Keratinocyte (primary cell): ENCODE results near the gene KBTBD8. TPM values are rescaled to one million over a fixed set of nuclear protein-coding genes. Genes with fewer than 3 reads are reported as not detected.

ENCODE experiments used
- DNase-seq: peaks from one replicate; pipeline ENCODE4 v3.0.0-alpha.2; 2011; ENCODE audit warnings: low read depth, missing footprints, low spot score
- FAIRE-seq: peaks from 2 replicates; lab custom pipeline; 2011; peaks lifted over from hg19 to GRCh38; lab: Jason Lieb, UNC
- H2AFZ ChIP-seq: 2 replicates; pipeline ENCODE4 v1.6.0; 2012; ENCODE audit warnings: low read length, control low read depth, inconsistent platforms; ENCODE audit not compliant: control insufficient read depth
- H3K27ac ChIP-seq: 2 replicates; pipeline ENCODE4 v1.5.1; 2011; ENCODE audit warnings: low read length; ENCODE audit not compliant: control insufficient read depth, insufficient read depth
- H3K27me3 ChIP-seq: 3 replicates; pipeline ENCODE4 v1.6.0; 2011; ENCODE audit warnings: low read length; ENCODE audit not compliant: control insufficient read depth, insufficient read depth; ENCODE audit errors: extremely low read depth
- H3K36me3 ChIP-seq, 2 experiments: 2 replicates in 1 of 2; 3 replicates in 1 of 2; pipeline ENCODE4 v1.5.1; 2011; ENCODE audit warnings: low read length in 2 of 2, mild to moderate bottlenecking in 1 of 2; ENCODE audit not compliant: control insufficient read depth in 2 of 2, insufficient read depth in 2 of 2; ENCODE audit errors: extremely low read depth in 1 of 2
- H3K4me1 ChIP-seq: 3 replicates; pipeline ENCODE4 v1.5.1; 2011; ENCODE audit warnings: low read length; ENCODE audit not compliant: control insufficient read depth, insufficient read depth; ENCODE audit errors: extremely low read depth
- H3K4me2 ChIP-seq: 3 replicates; pipeline ENCODE4 v1.6.0; 2011; ENCODE audit warnings: low read depth, low read length; ENCODE audit not compliant: control insufficient read depth, insufficient read depth; ENCODE audit errors: extremely low read depth
- H3K4me3 ChIP-seq, 3 experiments: fragments of 200-600 bp in 1 of 3; sonication (generic) in 1 of 3; 2 replicates in 2 of 3; 3 replicates in 1 of 3; pipeline ENCODE4 v1.5.1; 2011 to 2016; ENCODE audit warnings: low read length in 3 of 3, mild to moderate bottlenecking in 3 of 3, control low read depth in 2 of 3, inconsistent platforms in 1 of 3, low read depth in 1 of 3, mixed read lengths in 1 of 3, mixed run types in 1 of 3, moderate library complexity in 1 of 3; ENCODE audit not compliant: control insufficient read depth in 2 of 3, insufficient read depth in 2 of 3; ENCODE audit errors: extremely low read depth in 1 of 3
- H3K79me2 ChIP-seq: 2 replicates; pipeline ENCODE4 v1.6.0; 2012; ENCODE audit warnings: low read length; ENCODE audit not compliant: control insufficient read depth, insufficient read depth
- H3K9ac ChIP-seq: 3 replicates; pipeline ENCODE4 v1.6.0; 2011; ENCODE audit warnings: low read length; ENCODE audit not compliant: control insufficient read depth, insufficient read depth; ENCODE audit errors: extremely low read depth
- H3K9me1 ChIP-seq: 3 replicates; pipeline ENCODE4 v1.6.0; 2011; ENCODE audit warnings: low read length; ENCODE audit not compliant: control insufficient read depth, insufficient read depth; ENCODE audit errors: extremely low read depth
- H3K9me3 ChIP-seq: 2 replicates; pipeline ENCODE4 v1.5.1; 2012; ENCODE audit warnings: low read depth, low read length; ENCODE audit not compliant: control insufficient read depth
- H4K20me1 ChIP-seq: 3 replicates; pipeline ENCODE4 v1.6.0; 2011; ENCODE audit warnings: low read length; ENCODE audit not compliant: control insufficient read depth, insufficient read depth; ENCODE audit errors: extremely low read depth
- EZH2 ChIP-seq: IDR thresholded peaks from one replicate; pipeline ENCODE4 v1.6.1; 2012; ENCODE audit warnings: inconsistent platforms, mild to moderate bottlenecking, low read length, moderate library complexity
- dilution Hi-C: fragments of 300-500 bp; cut with MboI; formaldehyde crosslinking; loops from one replicate; pipeline ENCODE4 v1.7.0; 2020; ENCODE audit warnings: low sequenced_read_pairs; ENCODE audit not compliant: extremely low pct_ligation_motif_present
- polyA plus RNA-seq, 5 experiments: library from polyadenylated mRNA; depleted of rRNA in 3 of 5; stranded (reverse) in 3 of 5; stranded (forward) in 1 of 5; unstranded in 1 of 5; fragments of >200 nt; gene quantifications; 1 replicate in 1 of 5; 2 replicates in 3 of 5; 3 replicates in 1 of 5; pipeline versions ENCODE4 v1.2.1 to v1.2.3, GENCODE V29; 2011 to 2012; ENCODE audit warnings: missing spikeins in 2 of 5, low read depth in 1 of 5, low replicate concordance in 1 of 5
- TF ChIP-seq, protein P1 (sequence below), 3 experiments: IDR thresholded peaks in 1 of 3; conservative IDR thresholded peaks in 1 of 3; optimal IDR thresholded peaks in 1 of 3; 2 replicates in 2 of 3; 3 replicates in 1 of 3; pipeline versions ENCODE3 to v1.5.1; 2011; ENCODE audit warnings: low read length in 3 of 3, mild to moderate bottlenecking in 3 of 3, moderate library complexity in 2 of 3, control low read depth in 1 of 3, inconsistent platforms in 1 of 3; ENCODE audit not compliant: insufficient read depth in 2 of 3; ENCODE audit errors: extremely low read depth in 1 of 3

Gene KBTBD8
- polyA plus RNA-seq, 1 donor (not counting 4 experiments of a cell fraction or from before 2014, with no cell fraction given): 7.5 TPM

GRCh38 chr3:66957367-66957766, 40.7 kb upstream of the KBTBD8 start:
- Histone ChIP-seq H3K79me2 (no peaks in the 10 kb centered on the region), H3K4me2 (no peak overlapping the region), H2AFZ (no peak overlapping the region), H3K9me1 (no peaks in the 10 kb centered on the region), H3K4me1 (no peaks in the 10 kb centered on the region), H3K27ac (no peak overlapping the region), H3K9ac (no peak overlapping the region), H3K4me3 (no peak overlapping the region), H3K36me3 (no peaks in the 10 kb centered on the region), H4K20me1 (no peaks in the 10 kb centered on the region), H3K27me3 (peaks cover 2% of the 10 kb centered on the region), H3K9me3 (no peaks in the 10 kb centered on the region)
- dilution Hi-C loops: no loop called here
- DNase-seq: no peak
- no peak for FAIRE-seq
- TF ChIP-seq EZH2: no peak
- TF ChIP-seq, protein P1, sequence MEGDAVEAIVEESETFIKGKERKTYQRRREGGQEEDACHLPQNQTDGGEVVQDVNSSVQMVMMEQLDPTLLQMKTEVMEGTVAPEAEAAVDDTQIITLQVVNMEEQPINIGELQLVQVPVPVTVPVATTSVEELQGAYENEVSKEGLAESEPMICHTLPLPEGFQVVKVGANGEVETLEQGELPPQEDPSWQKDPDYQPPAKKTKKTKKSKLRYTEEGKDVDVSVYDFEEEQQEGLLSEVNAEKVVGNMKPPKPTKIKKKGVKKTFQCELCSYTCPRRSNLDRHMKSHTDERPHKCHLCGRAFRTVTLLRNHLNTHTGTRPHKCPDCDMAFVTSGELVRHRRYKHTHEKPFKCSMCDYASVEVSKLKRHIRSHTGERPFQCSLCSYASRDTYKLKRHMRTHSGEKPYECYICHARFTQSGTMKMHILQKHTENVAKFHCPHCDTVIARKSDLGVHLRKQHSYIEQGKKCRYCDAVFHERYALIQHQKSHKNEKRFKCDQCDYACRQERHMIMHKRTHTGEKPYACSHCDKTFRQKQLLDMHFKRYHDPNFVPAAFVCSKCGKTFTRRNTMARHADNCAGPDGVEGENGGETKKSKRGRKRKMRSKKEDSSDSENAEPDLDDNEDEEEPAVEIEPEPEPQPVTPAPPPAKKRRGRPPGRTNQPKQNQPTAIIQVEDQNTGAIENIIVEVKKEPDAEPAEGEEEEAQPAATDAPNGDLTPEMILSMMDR (optimal IDR thresholded peaks at IDR 0.05 in 1 of 3, IDR thresholded peaks at IDR 0.05 in 1 of 3, conservative IDR thresholded peaks at IDR 0.05 in 1 of 3; ENCODE audit: extremely low read depth in 1 of 3, insufficient read depth in 2 of 3, low read length in 3 of 3): no peak

DNA sequence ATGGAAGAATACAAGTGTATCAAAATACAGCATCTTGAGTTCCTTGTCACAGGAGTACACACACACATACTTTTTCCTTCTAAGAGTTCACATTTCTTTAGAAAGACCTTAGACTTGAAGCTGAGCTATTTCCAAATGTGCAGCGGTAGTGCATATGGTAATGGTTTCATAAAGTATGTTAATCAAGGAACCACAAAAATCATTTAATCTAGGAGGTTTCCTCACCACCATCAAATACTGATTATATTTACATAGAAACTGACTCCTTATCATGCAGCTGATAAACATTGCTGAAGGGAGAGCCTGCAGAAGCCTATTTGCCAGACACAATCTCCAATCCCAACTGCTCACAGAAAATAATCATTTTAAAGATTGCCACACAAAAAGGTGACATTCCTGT, 40.0 kb upstream of the KBTBD8 start:
- no peaks in the 10 kb centered on the region for H4K20me1 ChIP-seq
- TF ChIP-seq EZH2: no peak
- TF ChIP-seq, protein P1 (optimal IDR thresholded peaks at IDR 0.05 in 1 of 3, IDR thresholded peaks at IDR 0.05 in 1 of 3, conservative IDR thresholded peaks at IDR 0.05 in 1 of 3; ENCODE audit: extremely low read depth in 1 of 3, insufficient read depth in 2 of 3, low read length in 3 of 3): no peak

More for the DNA sequence above, 40.0 kb upstream of the KBTBD8 start:
- dilution Hi-C loops: no loop called here
- Histone ChIP-seq H3K79me2 (no peaks in the 10 kb centered on the region), H3K4me3 (no peak overlapping the region), H3K27ac (no peak overlapping the region), H3K9me3 (no peaks in the 10 kb centered on the region), H3K9ac (no peak overlapping the region), H3K36me3 (no peaks in the 10 kb centered on the region), H3K27me3 (peaks cover 2% of the 10 kb centered on the region), H2AFZ (no peak overlapping the region), H3K4me1 (no peaks in the 10 kb centered on the region), H3K9me1 (no peaks in the 10 kb centered on the region), H3K4me2 (no peak overlapping the region)
- DNase-seq (no peak), FAIRE-seq (no peak)
